ENCODE measurements around the gene TMEM169. TPM values are rescaled to one million over a fixed set of nuclear protein-coding genes. Genes with fewer than 3 reads are reported as not detected.

TMEM169 gene
- total RNA-seq, 2 donors from 2014 or later: not detected

DNA sequence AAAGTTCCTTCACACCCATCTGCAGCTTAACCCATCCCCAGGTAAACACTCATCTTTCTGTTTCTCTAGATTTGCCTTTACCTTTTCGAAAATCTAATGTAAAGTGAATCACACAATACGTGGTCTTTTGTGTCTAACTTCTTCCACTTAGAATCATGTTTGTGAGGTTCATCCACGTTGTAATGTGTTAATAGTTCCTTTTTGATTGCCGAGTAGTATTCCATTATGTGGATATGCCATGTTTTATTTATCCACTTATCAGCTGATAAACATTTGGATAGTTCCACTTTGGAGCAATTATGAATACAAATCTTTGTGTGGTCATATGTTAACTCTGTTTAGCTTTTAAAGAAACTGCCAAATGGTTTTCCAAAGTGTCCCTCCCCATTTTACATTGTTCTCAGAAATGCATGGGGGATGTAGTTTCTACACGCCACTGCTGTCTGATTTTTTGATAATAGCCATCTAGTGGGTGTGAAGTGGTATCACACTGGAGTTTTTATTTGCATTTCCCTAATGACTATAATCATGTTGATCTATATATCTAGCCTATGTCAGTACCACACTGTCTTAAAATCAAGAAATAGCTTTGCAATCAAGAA lies 22.4 kb upstream of the TMEM169 start:
- H3K9me3 ChIP-seq: no peaks in the 10 kb centered on the region
- no peaks in the 10 kb centered on the region for H3K4me1 ChIP-seq (ENCODE audit: control insufficient read depth in 1 of 2, low read depth in 2 of 2)
- TF ChIP-seq, protein P1, sequence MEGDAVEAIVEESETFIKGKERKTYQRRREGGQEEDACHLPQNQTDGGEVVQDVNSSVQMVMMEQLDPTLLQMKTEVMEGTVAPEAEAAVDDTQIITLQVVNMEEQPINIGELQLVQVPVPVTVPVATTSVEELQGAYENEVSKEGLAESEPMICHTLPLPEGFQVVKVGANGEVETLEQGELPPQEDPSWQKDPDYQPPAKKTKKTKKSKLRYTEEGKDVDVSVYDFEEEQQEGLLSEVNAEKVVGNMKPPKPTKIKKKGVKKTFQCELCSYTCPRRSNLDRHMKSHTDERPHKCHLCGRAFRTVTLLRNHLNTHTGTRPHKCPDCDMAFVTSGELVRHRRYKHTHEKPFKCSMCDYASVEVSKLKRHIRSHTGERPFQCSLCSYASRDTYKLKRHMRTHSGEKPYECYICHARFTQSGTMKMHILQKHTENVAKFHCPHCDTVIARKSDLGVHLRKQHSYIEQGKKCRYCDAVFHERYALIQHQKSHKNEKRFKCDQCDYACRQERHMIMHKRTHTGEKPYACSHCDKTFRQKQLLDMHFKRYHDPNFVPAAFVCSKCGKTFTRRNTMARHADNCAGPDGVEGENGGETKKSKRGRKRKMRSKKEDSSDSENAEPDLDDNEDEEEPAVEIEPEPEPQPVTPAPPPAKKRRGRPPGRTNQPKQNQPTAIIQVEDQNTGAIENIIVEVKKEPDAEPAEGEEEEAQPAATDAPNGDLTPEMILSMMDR (IDR thresholded peaks at IDR 0.05): no peak
- no peak overlapping the region for H3K27ac ChIP-seq
- no peaks in the 10 kb centered on the region for H3K27me3 ChIP-seq (replicated peaks; ENCODE audit: insufficient read depth)
- H3K4me3 ChIP-seq: no peak overlapping the region
- no peak for ATAC-seq (ENCODE audit: insufficient number of reproducible peaks, low FRiP score, low read depth)
- DNase-seq (ENCODE audit: low spot score): no peak
- no peaks in the 10 kb centered on the region for H3K36me3 ChIP-seq

DNA sequence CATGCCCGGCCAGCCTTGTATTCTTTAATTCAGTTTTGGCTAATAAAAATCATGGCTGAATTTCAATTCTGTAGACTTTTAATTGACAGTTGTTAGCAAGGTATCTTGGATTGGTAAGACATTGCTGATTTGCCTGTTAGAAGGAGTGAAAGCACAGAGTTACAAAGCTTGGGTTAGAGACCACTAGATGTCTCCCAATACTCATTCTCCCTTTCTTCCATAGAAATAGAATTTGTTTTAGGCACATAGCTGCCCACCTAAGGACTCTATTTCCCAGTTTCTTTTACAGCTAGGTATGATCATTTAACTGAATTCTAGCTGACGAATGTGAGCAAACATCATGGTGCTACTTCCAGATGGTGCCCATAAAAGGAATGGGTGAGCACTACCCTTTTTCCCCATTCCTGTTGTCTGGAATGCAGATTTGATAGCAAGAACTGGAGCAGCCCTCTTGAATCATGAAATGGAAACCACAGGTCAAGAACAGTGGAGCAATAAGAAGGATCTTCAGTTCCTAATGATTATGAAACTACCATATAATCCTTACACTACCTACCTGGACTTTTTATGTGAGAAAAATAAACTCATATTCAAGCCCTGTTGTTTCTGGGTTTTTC lies 17.6 kb upstream of the TMEM169 start:
- H3K27ac ChIP-seq: no peak overlapping the region
- no peaks in the 10 kb centered on the region for H3K4me1 ChIP-seq (ENCODE audit: control insufficient read depth in 1 of 2, low read depth in 2 of 2)
- DNase-seq (ENCODE audit: low spot score) (no peak), ATAC-seq (ENCODE audit: insufficient number of reproducible peaks, low FRiP score, low read depth) (no peak)
- no peaks in the 10 kb centered on the region for H3K9me3 ChIP-seq
- no peaks in the 10 kb centered on the region for H3K36me3 ChIP-seq
- TF ChIP-seq, protein P1 (IDR thresholded peaks at IDR 0.05): no peak
- H3K4me3 ChIP-seq: no peak overlapping the region
- H3K27me3 ChIP-seq (replicated peaks; ENCODE audit: insufficient read depth): no peaks in the 10 kb centered on the region

DNA sequence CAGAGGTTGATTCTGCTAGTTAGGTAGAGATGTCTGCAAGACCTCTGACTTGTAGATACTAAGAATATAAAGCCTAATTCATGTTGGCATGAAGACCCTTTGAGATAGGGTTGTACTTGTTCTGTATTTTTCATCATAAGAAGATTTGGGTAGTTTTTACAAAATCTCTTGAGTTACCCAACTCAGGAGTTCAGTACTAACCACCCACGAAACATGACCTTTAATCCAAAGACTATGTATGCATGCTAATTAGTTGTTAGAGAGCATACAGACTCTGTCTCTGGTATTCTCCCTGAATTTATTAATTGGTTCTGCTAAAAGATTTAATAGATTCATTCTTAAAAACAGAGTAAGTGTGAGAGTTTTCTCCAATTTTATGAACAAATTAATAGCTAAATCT lies 17.1 kb upstream of the TMEM169 start:
- ATAC-seq (ENCODE audit: insufficient number of reproducible peaks, low FRiP score, low read depth) (no peak), DNase-seq (ENCODE audit: low spot score) (no peak)
- Histone ChIP-seq H3K27ac (no peak overlapping the region), H3K4me3 (no peak overlapping the region), H3K27me3 (replicated peaks; ENCODE audit: insufficient read depth) (no peaks in the 10 kb centered on the region), H3K9me3 (no peaks in the 10 kb centered on the region), H3K4me1 (ENCODE audit: control insufficient read depth in 1 of 2, low read depth in 2 of 2) (no peaks in the 10 kb centered on the region), H3K36me3 (no peaks in the 10 kb centered on the region)
- TF ChIP-seq, protein P1 (IDR thresholded peaks at IDR 0.05): no peak

DNA sequence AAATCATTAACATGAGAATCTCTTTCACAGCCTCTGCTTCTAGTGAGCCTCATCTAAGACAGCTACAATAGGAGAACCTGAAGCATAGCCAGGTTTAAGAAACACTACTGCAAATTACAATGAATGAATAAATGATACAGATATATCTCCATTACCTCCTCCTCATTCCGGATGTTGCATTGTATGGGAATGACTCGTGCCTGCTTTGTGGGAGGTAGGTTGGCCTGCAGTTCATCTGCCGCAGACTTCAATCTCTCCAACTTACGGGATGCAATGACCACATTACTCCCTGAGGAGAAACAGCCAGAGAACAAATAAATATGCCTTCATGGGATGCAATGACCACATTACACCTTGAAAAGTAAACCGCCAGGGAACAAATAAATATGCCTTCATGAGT lies 15.5 kb upstream of the TMEM169 start:
- TF ChIP-seq, protein P1 (IDR thresholded peaks at IDR 0.05): no peak
- no peaks in the 10 kb centered on the region for H3K36me3 ChIP-seq

DNA sequence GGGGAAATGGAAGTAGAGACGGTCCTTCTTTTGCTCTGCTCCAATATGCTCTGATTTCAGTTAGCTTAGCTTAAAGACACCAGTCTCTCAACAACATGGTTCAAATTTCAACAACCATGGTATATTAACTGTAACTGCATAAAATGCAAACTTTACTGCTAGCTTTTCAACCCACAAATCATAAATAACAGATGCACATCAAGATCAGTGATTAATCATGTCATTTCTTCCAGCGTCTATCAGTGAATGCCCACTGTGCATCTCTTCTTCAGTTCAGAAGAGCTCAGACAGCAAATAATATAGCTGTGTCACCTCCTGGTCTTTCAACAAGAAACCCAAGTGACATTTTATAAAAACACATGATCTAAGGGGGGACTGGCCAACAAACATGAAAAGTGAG lies 12.7 kb upstream of the TMEM169 start:
- Histone ChIP-seq H3K27ac (no peak overlapping the region), H3K4me3 (no peak overlapping the region), H3K36me3 (no peaks in the 10 kb centered on the region), H3K4me1 (ENCODE audit: control insufficient read depth in 1 of 2, low read depth in 2 of 2) (no peaks in the 10 kb centered on the region), H3K9me3 (no peaks in the 10 kb centered on the region), H3K27me3 (replicated peaks; ENCODE audit: insufficient read depth) (no peaks in the 10 kb centered on the region)
- ATAC-seq (ENCODE audit: insufficient number of reproducible peaks, low FRiP score, low read depth): no peak
- TF ChIP-seq, protein P1 (IDR thresholded peaks at IDR 0.05): no peak
- DNase-seq (ENCODE audit: low spot score): no peak

More for the DNA sequence above, 15.5 kb upstream of the TMEM169 start:
- Histone ChIP-seq H3K27ac (no peak overlapping the region), H3K9me3 (no peaks in the 10 kb centered on the region), H3K4me1 (ENCODE audit: control insufficient read depth in 1 of 2, low read depth in 2 of 2) (no peaks in the 10 kb centered on the region), H3K27me3 (replicated peaks; ENCODE audit: insufficient read depth) (no peaks in the 10 kb centered on the region), H3K4me3 (no peak overlapping the region)
- no peak for ATAC-seq (ENCODE audit: insufficient number of reproducible peaks, low FRiP score, low read depth)
- no peak for DNase-seq (ENCODE audit: low spot score)
